NCI-H2029 treated with DMSO at 0.1 percent for 48 hours (cell line): ENCODE measurements around the gene PCDHGB4.
"Not testable (repeated sequence)": the region's sequence is repeated elsewhere in the genome, so short reads cannot be mapped to it uniquely, and the experiment has no call there.

ENCODE experiments used
- DNase-seq: peaks from one replicate; lab custom pipeline; 2025; lab: John Stamatoyannopoulos, UW

The PCDHGB4 gene

DNA sequence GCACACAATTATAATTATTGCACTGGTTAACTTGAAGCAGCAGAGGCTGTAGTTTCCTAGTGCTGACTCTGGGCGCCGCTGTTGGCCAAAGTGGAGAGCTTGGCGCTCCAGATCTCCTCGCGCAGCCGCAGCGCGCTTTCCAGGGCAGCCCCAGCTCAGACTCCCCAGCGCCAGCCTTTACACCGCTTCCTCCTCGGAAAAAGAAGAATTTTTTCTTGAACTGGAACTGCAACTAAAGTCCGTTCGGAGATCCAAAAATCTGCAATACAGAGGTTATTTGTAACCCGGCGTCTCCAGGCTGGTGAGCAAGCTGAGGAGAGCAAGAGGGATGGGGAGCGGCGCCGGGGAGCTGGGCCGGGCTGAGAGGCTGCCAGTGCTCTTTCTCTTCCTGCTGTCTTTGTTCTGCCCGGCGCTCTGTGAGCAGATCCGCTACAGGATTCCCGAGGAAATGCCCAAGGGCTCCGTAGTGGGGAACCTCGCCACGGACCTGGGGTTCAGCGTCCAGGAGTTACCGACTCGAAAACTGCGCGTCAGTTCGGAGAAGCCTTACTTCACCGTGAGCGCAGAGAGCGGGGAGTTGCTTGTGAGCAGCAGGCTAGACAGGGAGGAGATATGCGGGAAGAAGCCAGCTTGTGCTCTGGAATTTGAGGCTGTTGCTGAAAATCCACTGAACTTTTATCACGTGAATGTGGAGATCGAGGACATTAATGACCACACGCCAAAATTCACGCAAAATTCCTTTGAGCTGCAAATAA lies at the start of gene PCDHGB4:
TSS of gene PCDHGB4 (plus strand) at position 142 of the 755 bp plus-strand sequence. CDS start at position 329, 187 bp downstream.
- DNase-seq, result not testable (repeated sequence)

DNA sequence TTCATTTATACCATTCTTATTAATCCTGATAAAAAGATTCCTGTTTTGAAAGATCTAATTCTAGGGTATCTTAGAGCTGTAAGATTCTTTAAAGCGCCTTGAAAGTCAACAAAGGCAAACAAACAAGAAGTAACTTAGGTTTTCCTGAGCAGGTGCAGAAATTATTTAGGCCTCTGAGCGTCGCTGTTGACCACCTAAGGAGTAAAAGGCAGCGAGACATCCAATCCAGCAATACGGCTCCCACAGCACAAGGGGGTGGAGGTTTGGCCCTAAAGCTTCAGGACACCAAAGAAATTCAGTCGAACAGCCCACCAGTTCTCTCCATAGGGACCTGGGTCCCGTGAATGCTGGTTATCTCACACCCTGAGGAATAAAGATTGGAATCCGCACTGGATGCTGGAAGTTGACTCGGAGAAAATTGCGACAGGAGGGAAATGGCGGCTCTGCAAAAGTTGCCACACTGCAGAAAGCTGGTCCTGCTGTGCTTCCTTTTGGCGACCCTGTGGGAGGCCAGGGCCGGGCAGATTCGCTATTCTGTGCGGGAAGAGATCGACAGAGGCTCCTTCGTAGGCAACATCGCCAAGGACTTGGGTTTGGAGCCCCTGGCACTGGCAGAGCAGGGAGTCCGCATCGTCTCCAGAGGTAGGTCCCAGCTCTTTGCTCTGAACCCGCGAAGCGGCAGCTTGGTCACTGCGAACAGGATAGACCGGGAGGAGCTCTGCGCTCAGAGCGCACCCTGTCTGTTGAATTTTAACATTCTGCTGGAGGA lies 48.8 kb upstream of the PCDHGB4 start, which contains the start of gene PCDHGA2:
TSS of gene PCDHGA2 (plus strand) at position 223 of the 769 bp plus-strand sequence.
- DNase-seq, result no peak

DNA sequence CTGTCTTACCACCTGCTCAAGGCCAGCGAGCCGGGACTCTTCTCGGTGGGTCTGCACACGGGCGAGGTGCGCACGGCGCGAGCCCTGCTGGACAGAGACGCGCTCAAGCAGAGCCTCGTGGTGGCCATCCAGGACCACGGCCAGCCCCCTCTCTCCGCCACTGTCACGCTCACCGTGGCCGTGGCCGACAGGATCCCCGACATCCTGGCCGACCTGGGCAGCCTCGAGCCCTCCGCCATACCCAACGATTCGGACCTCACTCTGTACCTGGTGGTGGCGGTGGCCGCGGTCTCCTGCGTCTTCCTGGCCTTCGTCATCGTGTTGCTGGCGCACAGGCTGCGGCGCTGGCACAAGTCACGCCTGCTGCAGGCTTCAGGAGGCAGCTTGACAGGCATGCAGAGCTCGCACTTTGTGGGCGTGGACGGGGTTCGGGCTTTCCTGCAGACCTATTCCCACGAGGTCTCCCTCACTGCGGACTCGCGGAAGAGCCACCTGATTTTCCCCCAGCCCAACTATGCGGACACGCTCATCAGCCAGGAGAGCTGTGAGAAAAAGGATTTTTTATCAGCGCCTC lies 46.6 kb upstream of the PCDHGB4 start:
- DNase-seq, result not testable (repeated sequence)

- no peak for DNase-seq
Measured at GRCh38 chr5:141342773-141343172, 44.7 kb upstream of the PCDHGB4 start.

GRCh38 chr5:141343242-141343952 lies 44.1 kb upstream of the PCDHGB4 start, which contains the start of gene PCDHGA3:
Gene PCDHGA3, plus strand, starts transcription at chr5:141343829. Its CDS starts 205 bp downstream, at chr5:141344034.
- no peak for DNase-seq

DNA sequence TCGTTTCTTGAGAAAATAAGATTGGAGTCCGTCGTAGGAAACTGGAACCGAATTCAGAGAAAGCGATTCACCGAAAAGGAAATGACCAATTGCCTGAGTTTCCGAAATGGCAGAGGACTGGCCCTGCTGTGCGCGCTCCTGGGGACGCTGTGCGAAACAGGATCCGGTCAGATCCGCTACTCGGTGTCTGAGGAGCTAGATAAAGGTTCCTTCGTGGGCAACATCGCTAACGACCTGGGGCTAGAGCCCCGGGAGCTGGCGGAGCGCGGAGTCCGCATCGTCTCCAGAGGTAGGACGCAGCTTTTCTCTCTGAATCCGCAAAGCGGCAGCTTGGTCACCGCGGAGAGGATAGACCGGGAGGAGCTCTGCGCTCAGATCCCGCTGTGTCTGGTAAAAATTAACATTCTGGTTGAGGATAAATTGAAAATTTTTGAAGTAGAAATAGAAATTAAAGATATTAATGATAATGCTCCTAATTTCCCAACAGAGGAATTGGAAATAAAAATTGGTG lies 43.5 kb upstream of the PCDHGB4 start:
- no peak for DNase-seq

DNA sequence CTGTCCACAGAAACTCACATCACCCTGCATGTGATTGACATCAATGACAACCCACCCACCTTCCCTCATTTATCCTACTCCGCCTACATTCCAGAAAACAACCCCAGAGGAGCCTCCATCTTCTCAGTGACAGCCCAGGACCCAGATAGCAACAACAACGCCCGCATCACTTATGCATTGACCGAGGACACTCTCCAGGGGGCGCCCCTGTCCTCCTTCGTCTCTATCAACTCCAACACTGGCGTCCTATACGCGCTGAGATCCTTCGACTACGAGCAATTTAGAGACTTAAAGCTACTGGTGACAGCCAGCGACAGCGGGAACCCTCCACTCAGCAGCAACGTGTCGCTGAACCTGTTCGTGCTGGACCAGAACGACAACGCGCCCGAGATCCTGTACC lies 42.2 kb upstream of the PCDHGB4 start:
- no peak for DNase-seq

DNA sequence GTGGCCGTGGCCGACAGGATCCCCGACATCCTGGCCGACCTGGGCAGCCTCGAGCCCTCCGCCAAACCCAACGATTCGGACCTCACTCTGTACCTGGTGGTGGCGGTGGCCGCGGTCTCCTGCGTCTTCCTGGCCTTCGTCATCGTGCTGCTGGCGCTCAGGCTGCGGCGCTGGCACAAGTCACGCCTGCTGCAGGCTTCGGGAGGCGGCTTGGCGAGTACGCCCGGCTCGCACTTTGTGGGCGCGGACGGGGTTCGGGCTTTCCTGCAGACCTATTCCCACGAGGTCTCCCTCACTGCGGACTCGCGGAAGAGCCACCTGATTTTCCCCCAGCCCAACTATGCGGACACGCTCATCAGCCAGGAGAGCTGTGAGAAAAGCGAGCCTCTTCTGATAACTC lies 41.5 kb upstream of the PCDHGB4 start:
- not testable (repeated sequence) for DNase-seq

DNA sequence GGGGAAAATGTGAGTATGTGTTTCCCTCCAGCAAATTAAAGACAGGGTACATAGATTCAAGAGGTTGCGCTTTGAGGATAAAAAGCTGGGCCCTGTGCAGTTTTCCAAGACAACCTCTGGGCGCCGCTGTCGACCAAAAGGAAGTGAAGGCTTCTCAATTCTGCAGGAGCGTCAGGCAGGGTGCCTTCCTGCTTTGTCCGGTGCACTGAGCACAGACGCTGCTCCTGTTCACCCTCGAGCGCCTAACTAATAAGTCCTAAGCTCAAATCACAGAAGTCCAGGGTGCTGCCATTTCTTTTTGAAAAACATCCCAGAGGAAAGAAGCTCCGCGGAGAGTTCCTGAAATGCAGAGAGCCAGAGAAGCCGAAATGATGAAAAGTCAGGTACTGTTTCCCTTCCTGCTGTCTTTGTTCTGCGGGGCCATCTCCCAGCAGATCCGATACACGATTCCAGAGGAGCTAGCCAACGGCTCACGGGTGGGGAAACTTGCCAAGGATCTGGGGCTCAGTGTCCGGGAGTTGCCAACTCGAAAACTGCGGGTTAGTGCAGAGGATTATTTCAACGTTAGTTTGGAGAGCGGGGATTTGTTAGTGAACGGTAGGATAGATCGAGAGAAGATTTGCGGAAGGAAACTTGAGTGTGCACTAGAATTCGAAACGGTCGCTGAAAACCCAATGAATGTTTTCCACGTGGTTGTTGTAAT lies 37.4 kb upstream of the PCDHGB4 start, which contains the start of gene PCDHGB1:
TSS of gene PCDHGB1 (plus strand) at position 183 of the 703 bp plus-strand sequence. CDS start at position 345, 162 bp downstream.
- DNase-seq, result peak; percentile 43

- no peak for DNase-seq
Measured at GRCh38 chr5:141351591-141351990, 35.9 kb upstream of the PCDHGB4 start.

GRCh38 chr5:141354900-141355469 lies 32.5 kb upstream of the PCDHGB4 start, which contains the start of gene PCDHGA4:
Gene PCDHGA4, plus strand, starts transcription at chr5:141355021. Its CDS starts 87 bp downstream, at chr5:141355108.
- no peak for DNase-seq

- DNase-seq, result no peak
Measured at GRCh38 chr5:141355641-141356040, 31.9 kb upstream of the PCDHGB4 start.

- no peak for DNase-seq
Measured at GRCh38 chr5:141356133-141356532, 31.4 kb upstream of the PCDHGB4 start.

DNA sequence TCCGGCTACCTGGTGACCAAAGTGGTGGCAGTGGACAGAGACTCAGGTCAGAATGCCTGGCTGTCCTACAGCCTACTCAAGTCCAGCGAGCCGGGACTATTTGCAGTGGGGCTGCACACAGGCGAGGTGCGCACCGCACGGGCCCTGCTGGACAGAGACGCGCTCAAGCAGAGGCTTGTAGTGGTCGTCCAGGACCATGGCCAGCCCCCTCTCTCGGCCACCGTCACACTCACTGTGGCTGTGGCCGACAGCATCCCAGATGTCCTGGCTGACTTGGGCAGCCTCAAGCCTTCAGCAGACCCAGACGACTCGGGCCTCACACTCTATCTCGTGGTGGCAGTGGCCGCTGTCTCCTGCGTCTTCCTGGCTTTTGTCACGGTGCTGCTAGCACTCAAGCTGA lies 30.5 kb upstream of the PCDHGB4 start:
- no peak for DNase-seq

DNA sequence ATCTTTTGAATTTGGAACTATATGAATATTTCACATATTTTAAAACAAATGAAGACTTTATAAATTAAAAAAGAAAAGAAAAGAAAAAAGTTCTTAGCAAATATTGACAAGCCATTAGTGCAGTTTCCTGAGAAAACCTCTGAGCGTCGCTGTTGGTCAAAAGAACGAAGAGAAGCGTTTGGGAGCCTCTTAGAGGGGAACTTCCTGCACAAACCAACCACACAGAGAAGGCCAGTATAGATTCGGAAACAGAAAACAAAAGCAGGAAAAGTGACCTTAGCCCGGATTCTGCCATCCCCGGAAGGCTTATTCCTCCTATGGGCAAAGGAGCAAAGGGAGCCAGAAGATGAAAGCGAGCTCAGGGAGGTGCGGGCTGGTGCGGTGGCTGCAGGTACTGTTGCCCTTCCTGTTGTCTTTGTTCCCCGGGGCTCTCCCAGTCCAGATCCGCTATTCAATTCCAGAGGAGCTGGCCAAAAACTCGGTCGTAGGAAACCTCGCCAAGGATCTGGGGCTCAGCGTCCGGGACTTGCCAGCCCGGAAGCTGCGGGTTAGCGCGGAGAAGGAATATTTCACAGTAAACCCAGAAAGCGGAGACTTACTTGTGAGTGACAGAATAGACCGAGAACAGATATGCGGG lies 27.6 kb upstream of the PCDHGB4 start, which contains the start of gene PCDHGB2:
TSS of gene PCDHGB2 (plus strand) at position 205 of the 637 bp plus-strand sequence. CDS start at position 347, 142 bp downstream.
- DNase-seq, result peak; percentile 14

GRCh38 chr5:141360685-141361084 lies 26.8 kb upstream of the PCDHGB4 start:
- DNase-seq, result no peak

GRCh38 chr5:141362719-141363118 lies 24.8 kb upstream of the PCDHGB4 start:
- DNase-seq, result no peak

DNA sequence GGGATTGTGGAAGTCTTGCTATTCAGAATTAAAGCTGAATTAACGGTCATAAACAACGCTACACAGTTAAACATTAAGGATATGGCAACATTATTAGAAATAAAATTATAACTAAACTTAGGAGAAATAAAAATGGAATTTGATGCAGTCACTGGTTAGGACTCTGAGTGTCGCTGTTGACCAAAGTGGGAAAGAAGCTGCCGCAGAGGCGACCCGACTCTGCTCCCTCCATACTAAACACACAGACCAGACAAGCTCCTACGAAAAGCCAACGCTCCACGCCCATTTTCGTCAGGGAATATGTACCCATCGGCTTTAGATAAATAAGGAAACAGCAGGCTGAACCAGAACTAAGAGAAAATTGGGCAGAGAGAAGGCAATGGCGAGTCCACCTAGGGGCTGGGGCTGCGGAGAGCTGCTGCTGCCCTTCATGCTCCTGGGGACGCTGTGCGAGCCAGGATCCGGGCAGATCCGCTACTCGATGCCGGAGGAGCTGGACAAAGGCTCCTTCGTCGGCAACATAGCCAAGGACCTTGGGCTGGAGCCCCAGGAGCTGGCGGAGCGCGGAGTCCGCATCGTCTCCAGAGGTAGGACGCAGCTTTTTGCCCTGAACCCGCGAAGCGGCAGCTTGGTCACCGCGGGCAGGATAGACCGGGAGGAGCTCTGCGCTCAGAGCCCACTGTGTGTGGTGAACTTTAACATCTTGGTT lies 23.4 kb upstream of the PCDHGB4 start, which contains the start of gene PCDHGA5:
TSS of gene PCDHGA5 (plus strand) at position 211 of the 709 bp plus-strand sequence. CDS start at position 380, 169 bp downstream.
- no peak for DNase-seq
